ENCODE measurements around the gene UQCRFS1.

DNA sequence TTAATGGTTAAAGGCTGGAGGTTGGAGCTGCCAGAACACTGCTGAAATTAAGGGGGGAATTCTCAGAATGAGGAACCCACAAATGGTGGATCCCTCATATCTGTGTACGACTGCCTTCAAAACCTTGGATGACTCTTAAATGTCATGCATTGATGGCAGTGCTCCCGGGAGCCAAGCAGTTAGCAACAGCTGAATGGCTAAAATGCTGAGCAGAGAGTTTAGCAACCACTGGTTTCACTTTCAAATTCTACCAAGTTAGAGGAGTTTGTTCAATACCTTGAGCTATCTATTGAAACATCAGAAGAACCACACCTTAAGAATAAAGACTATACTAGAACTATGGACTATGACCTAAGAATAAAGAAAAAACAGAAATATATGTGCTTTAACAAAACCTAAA is 41.4 kb downstream of the UQCRFS1 start:
- TF ChIP-seq, protein P1, sequence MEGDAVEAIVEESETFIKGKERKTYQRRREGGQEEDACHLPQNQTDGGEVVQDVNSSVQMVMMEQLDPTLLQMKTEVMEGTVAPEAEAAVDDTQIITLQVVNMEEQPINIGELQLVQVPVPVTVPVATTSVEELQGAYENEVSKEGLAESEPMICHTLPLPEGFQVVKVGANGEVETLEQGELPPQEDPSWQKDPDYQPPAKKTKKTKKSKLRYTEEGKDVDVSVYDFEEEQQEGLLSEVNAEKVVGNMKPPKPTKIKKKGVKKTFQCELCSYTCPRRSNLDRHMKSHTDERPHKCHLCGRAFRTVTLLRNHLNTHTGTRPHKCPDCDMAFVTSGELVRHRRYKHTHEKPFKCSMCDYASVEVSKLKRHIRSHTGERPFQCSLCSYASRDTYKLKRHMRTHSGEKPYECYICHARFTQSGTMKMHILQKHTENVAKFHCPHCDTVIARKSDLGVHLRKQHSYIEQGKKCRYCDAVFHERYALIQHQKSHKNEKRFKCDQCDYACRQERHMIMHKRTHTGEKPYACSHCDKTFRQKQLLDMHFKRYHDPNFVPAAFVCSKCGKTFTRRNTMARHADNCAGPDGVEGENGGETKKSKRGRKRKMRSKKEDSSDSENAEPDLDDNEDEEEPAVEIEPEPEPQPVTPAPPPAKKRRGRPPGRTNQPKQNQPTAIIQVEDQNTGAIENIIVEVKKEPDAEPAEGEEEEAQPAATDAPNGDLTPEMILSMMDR (IDR thresholded peaks at IDR 0.05) = no peak
- TF ChIP-seq POLR2A (IDR thresholded peaks at IDR 0.05) (no peak), POLR2AphosphoS5 (IDR thresholded peaks at IDR 0.05) (no peak), EP300 (IDR thresholded peaks at IDR 0.05) (no peak)
